Urinary bladder (tissue), 4 donors: Measurements from ENCODE around the gene ATF2. TPM values are rescaled to one million over a fixed set of nuclear protein-coding genes. Genes with fewer than 3 reads are reported as not detected.

ENCODE experiments used
- DNase-seq: peaks from one replicate; pipeline ENCODE4 v3.0.0-alpha.2; 2015; ENCODE audit errors: extremely low spot score
- H3K27ac ChIP-seq: one replicate; pipeline ENCODE4 v1.5.1; 2013; ENCODE audit warnings: low read depth, mild to moderate bottlenecking, moderate library complexity
- H3K36me3 ChIP-seq: one replicate; pipeline ENCODE4 v1.6.1; 2013; ENCODE audit warnings: mild to moderate bottlenecking, moderate library complexity; ENCODE audit not compliant: insufficient read depth
- H3K4me1 ChIP-seq: one replicate; pipeline ENCODE4 v1.6.1; 2013; ENCODE audit warnings: mild to moderate bottlenecking, moderate library complexity; ENCODE audit not compliant: insufficient read depth
- H3K4me3 ChIP-seq: one replicate; pipeline ENCODE4 v1.5.1; 2013; ENCODE audit warnings: low read depth, low read length
- WGBS: extraction: QIAGEN DNeasy Blood & Tissue Kit; methylation state at CpG from one replicate; pipeline ENCODE4 v1.1.7; 2013; 5-methylcytosine and 5-hydroxymethylcytosine counted together
- polyA plus RNA-seq: library from polyadenylated mRNA; stranded (reverse); fragments of 200-250 nt; gene quantifications from one replicate; pipeline ENCODE4 v1.2.3, GENCODE V29; 2013
- total RNA-seq: library from RNA; depleted of rRNA; stranded (reverse); fragments of >200 nt; gene quantifications from one replicate; pipeline ENCODE4 v1.2.3, GENCODE V29; 2014
- donor health status: healthy with polysubstance abuse.
- donor health status: healthy.

ATF2 gene
- total and polyA plus RNA-seq, 2 donors: 20.4 to 117 TPM

DNA sequence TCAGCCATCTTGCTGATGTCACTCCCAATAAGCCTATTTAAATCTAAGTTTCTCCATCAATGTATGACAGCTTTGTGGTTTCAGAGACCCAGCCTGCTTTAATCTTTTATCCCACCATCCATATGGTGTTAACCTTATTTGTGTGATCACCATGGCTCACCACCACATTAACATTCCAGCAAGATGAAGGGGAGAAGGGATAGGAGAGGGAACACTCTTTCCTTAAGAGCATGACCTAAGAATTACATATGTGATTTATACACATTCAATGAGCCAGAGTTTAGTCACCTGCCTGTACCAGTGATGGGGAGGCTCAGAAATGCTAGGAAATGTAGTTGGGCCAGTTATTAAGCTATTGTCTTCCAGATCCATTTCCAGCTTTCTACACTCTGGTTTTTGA lies 118.3 kb downstream of the ATF2 start:
- H3K4me3 ChIP-seq: no peak overlapping the region
- no peaks in the 10 kb centered on the region for H3K4me1 ChIP-seq
- H3K36me3 ChIP-seq: no peaks in the 10 kb centered on the region
- no peak for DNase-seq
- no peak overlapping the region for H3K27ac ChIP-seq

DNA sequence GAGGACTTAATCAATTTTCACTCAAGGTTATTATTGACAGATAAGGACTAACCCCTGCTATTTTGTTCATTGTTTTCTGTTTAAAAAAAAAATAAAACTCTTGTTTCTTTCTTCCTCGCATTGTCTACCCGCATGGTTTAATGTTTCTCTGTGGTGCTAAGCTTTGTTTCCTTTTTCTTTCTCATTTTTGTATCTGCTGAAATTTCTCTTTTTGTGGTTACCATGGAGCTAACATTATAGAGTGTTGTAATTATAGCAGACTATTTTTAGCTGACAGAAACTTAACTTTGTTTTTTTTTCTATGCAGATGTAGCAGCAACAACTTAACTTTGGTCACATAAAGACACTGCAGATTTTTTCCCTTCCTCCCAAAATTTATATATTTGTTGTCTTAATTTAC lies 119.7 kb downstream of the ATF2 start:
- DNase-seq: no peak
- no peaks in the 10 kb centered on the region for H3K36me3 ChIP-seq
- H3K4me1 ChIP-seq: no peaks in the 10 kb centered on the region
- 87% methylated on average over 2 of the region's 2 CpGs for WGBS
- H3K4me3 ChIP-seq: no peak overlapping the region
- no peak overlapping the region for H3K27ac ChIP-seq

DNA sequence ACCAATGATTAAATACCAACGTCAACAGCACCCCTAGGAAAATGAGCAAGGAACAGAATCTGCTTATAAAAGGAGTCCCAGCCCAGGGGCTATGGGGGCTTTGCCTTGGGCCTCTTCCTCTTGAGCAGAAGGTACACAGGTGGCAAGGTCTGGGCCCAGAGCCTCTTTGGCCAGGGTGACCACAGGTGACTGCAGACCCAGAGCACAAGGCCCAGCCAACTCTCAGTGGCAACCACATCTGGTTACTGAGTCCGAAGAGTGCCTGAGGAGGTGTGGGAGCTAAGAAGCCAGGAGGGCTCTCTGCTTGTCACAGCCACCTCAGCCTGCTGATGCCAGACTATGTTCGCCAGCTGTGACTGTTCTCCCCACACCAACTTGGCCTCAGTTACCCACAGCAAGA lies 128.5 kb downstream of the ATF2 start:
- Histone ChIP-seq H3K4me1 (no peaks in the 10 kb centered on the region), H3K27ac (no peak overlapping the region), H3K36me3 (no peaks in the 10 kb centered on the region), H3K4me3 (no peak overlapping the region)
- WGBS: 92% methylated on average over 3 of the region's 3 CpGs
- DNase-seq: no peak

DNA sequence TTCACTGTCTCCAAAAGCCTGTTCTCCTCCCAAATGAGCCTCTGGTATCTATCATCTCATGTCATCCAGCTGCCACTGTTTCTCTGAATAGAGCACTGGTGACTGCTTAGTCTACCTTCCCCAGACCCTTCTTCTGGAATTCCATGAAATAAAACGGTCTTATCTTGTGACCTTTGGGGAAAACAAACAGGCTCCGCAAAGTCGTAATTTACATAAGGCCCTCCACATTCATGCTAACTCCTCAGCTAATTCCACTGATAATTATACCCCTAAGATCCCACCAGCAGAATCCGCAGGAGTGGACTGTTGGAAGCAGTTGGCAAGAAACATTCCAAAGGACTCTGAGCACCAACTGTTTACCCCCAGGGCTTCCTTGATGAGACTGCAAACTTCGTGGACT lies 129.0 kb downstream of the ATF2 start:
- H3K27ac ChIP-seq: no peak overlapping the region
- H3K36me3 ChIP-seq: no peaks in the 10 kb centered on the region
- DNase-seq: no peak
- 70% methylated on average over 5 of the region's 5 CpGs for WGBS
- no peaks in the 10 kb centered on the region for H3K4me1 ChIP-seq
- no peak overlapping the region for H3K4me3 ChIP-seq

DNA sequence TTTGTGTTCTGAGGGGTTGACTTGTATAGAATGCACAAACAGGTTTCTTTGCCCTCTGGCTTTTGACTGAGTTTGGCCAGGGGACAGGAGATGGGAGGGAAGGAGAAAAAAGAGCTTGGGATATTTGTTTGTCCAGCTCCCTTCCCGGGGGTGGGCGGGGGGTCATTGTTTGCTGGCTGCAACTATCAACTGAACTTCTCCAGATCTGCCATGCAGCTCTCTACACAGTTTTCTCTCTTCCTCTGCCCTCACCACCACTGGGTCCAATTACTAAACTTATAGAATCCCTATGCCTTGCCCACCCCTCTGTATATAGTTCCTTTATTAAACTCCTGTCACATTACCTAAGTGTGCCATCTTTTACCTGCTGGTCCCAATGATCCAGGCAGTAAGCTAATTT lies 130.1 kb downstream of the ATF2 start:
- no peaks in the 10 kb centered on the region for H3K4me1 ChIP-seq
- no peak overlapping the region for H3K27ac ChIP-seq
- no peak overlapping the region for H3K4me3 ChIP-seq
- H3K36me3 ChIP-seq: no peaks in the 10 kb centered on the region
- no peak for DNase-seq
- WGBS: 92% methylated on average over 2 of the region's 2 CpGs

DNA sequence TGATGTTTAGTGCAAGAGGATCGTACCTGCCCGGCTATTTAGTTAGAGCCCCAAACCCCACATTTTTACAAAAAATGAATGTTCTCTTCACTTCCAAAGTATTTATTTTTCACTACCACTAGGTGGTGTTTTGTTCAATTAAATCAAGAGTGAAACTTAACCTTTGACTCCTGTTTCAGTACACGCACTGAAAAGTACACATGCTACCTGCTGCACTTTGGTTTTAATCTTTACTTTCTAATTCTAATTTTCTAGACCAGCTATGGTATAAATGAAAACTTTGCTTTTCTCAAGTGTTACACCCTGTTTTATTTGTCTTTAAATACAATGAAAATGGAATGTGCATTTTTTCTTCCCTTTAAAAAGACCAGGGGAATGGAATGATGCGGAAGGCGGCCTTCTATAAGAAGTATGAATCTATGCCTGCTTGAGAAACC lies 131.4 kb downstream of the ATF2 start:
- H3K4me3 ChIP-seq: no peak overlapping the region
- H3K4me1 ChIP-seq: no peaks in the 10 kb centered on the region
- WGBS: 74% methylated on average over 5 of the region's 5 CpGs
- no peak for DNase-seq
- no peak overlapping the region for H3K27ac ChIP-seq
- no peaks in the 10 kb centered on the region for H3K36me3 ChIP-seq

DNA sequence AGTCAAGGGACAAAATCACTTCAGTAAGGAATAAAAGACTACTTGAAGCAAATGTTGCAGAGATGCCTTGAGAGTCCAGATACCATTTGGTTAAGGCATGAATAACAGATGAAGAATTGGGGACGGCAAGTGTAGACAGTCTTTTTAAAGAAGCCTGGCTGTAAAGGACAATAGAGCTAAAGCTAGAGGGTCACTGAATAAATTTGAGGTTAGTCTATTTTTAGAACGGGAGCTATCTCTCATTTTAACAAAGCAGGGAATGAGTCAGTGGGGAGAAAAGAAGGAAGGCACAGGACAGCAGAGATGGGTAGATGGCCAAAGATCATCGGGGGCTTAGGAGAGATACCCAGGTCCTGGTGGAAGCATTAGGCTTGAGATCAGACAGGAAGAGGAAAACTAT lies 132.2 kb downstream of the ATF2 start:
- Histone ChIP-seq H3K4me1 (no peaks in the 10 kb centered on the region), H3K4me3 (no peak overlapping the region), H3K36me3 (no peaks in the 10 kb centered on the region), H3K27ac (no peak overlapping the region)
- 68% methylated on average over 3 of the region's 3 CpGs for WGBS
- DNase-seq: no peak

DNA sequence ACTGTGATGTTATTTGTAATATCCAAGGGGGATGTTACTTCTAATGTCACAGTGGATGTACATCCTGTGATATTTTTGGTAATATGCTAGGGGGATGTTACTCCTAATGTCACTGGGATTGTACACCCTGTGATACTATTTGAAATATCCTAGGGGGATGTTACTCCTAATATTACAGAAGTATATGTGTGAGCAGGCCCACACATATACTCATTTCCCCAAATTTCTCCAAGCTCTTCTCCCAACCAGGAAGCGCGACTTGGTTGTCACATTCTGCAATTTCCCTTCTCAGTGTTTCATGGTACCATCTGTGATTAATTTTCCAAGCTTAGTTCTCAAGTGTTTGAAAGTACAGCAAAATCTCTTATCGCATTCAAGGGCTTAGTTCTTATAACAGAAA lies 133.3 kb downstream of the ATF2 start:
- no peaks in the 10 kb centered on the region for H3K4me1 ChIP-seq
- WGBS: 82% methylated on average over 3 of the region's 3 CpGs

GRCh38 chr2:175030380-175031271 lies 137.4 kb downstream of the ATF2 start:
- no peak for DNase-seq
- Histone ChIP-seq H3K36me3 (no peaks in the 10 kb centered on the region), H3K27ac (no peak overlapping the region), H3K4me3 (no peak overlapping the region), H3K4me1 (no peaks in the 10 kb centered on the region)
- 86% methylated on average over 5 of the region's 5 CpGs for WGBS

More for the DNA sequence above, 133.3 kb downstream of the ATF2 start:
- Histone ChIP-seq H3K27ac (no peak overlapping the region), H3K36me3 (no peaks in the 10 kb centered on the region), H3K4me3 (no peak overlapping the region)
- DNase-seq: no peak

- H3K27ac ChIP-seq: no peak overlapping the region
- H3K4me3 ChIP-seq: no peak overlapping the region
- H3K4me1 ChIP-seq: no peaks in the 10 kb centered on the region
- WGBS: 93% methylated on average over 3 of the region's 3 CpGs
- no peaks in the 10 kb centered on the region for H3K36me3 ChIP-seq
- no peak for DNase-seq
Observed at GRCh38 chr2:175027755-175028154, 140.2 kb downstream of the ATF2 start.

DNA sequence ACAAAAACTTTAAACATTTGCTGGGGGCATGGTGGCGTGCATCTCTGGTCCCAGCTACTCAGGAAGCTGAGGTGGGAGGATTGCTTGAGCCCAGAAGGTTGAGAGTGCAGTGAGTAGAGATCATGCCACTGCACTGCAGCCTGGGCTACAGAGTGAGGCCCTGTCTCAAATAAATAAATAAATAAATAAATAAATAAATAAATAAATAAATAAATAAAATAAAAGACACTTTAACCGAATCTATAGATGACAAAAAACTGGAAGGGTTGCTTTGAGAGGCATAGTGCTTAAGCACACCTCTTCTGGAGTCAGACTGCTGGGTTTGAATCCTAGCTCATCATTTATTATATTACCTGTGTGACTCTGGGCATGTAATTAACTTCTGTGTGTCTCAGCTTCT lies 141.6 kb downstream of the ATF2 start:
- no peak for DNase-seq
- 91% methylated on average over 2 of the region's 2 CpGs for WGBS
- no peaks in the 10 kb centered on the region for H3K36me3 ChIP-seq
- H3K4me1 ChIP-seq: no peaks in the 10 kb centered on the region
- H3K4me3 ChIP-seq: no peak overlapping the region
- no peak overlapping the region for H3K27ac ChIP-seq

- no peaks in the 10 kb centered on the region for H3K4me1 ChIP-seq
- WGBS: 95% methylated on average over 1 of the region's 1 CpG
- no peak overlapping the region for H3K4me3 ChIP-seq
- no peaks in the 10 kb centered on the region for H3K36me3 ChIP-seq
- no peak overlapping the region for H3K27ac ChIP-seq
- DNase-seq: no peak
Observed at GRCh38 chr2:175025946-175026345, 142.1 kb downstream of the ATF2 start.

- Histone ChIP-seq H3K27ac (no peak overlapping the region), H3K36me3 (no peaks in the 10 kb centered on the region), H3K4me1 (no peaks in the 10 kb centered on the region), H3K4me3 (no peak overlapping the region)
- whole genome bisulfite sequencing: 78% methylated on average over 3 of the region's 3 CpGs
- no peak for DNase-seq
Observed at GRCh38 chr2:175025233-175025632, 142.8 kb downstream of the ATF2 start.

- H3K27ac ChIP-seq: no peak overlapping the region
- H3K4me3 ChIP-seq: no peak overlapping the region
- no peaks in the 10 kb centered on the region for H3K4me1 ChIP-seq
- H3K36me3 ChIP-seq: no peaks in the 10 kb centered on the region
- 77% methylated on average over 3 of the region's 3 CpGs for WGBS
- DNase-seq: no peak
Observed at GRCh38 chr2:175022923-175023322, 145.1 kb downstream of the ATF2 start.
